GM10248 (cell line): ENCODE data around the gene NMUR2.
A peak's percentile ranks its signal among the peaks of the same experiment; 100 is the strongest.

Experiments
- CTCF ChIA-PET: fragments of 300-600 bp; sonication (Branson Sonifier 250); formaldehyde crosslinking; extraction: SDS; loops from one replicate; lab custom pipeline; 2021; ENCODE audit warnings: antibody characterized with exemption; lab: Yijun Ruan, JAX
- POLR2A ChIA-PET: fragments of 350-650 bp; sonication (Branson Sonifier 250); formaldehyde crosslinking; extraction: SDS; loops from one replicate; lab custom pipeline; 2020; ENCODE audit warnings: antibody characterized with exemption; lab: Yijun Ruan, JAX
- DNase-seq: peaks from one replicate; pipeline ENCODE4 v3.0.0; 2012; ENCODE audit errors: extremely low spot score
- TF ChIP-seq, protein P1 (sequence below): IDR thresholded peaks from 2 replicates; pipeline ENCODE4 v1.5.1; 2012; ENCODE audit warnings: mild to moderate bottlenecking, low read depth; ENCODE audit errors: extremely low read depth, missing control alignments, control extremely low read depth

NMUR2 gene

DNA sequence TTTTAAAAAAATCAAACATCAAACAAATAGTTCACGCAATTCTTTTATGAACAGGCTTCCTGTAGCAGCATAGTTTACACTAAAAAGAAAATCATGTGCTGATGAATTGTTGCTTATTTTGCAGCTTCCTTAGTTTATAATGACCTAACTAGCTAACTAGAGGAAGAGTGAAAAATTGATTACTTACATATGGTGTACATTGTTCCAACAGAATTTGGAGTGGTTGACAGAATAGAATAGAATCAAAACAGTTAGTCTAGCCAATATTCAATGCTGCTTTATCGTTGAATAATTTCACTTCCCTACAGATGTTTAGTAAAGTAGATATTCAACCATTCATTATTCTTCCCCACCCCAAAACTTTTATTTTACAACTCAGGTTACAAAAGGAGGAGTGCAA lies 4.2 kb downstream of the NMUR2 start:
- TF ChIP-seq, protein P1, sequence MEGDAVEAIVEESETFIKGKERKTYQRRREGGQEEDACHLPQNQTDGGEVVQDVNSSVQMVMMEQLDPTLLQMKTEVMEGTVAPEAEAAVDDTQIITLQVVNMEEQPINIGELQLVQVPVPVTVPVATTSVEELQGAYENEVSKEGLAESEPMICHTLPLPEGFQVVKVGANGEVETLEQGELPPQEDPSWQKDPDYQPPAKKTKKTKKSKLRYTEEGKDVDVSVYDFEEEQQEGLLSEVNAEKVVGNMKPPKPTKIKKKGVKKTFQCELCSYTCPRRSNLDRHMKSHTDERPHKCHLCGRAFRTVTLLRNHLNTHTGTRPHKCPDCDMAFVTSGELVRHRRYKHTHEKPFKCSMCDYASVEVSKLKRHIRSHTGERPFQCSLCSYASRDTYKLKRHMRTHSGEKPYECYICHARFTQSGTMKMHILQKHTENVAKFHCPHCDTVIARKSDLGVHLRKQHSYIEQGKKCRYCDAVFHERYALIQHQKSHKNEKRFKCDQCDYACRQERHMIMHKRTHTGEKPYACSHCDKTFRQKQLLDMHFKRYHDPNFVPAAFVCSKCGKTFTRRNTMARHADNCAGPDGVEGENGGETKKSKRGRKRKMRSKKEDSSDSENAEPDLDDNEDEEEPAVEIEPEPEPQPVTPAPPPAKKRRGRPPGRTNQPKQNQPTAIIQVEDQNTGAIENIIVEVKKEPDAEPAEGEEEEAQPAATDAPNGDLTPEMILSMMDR, result no peak
- CTCF ChIA-PET, result no interaction called here
- no peak for DNase-seq
- POLR2A ChIA-PET, result no interaction called here

DNA sequence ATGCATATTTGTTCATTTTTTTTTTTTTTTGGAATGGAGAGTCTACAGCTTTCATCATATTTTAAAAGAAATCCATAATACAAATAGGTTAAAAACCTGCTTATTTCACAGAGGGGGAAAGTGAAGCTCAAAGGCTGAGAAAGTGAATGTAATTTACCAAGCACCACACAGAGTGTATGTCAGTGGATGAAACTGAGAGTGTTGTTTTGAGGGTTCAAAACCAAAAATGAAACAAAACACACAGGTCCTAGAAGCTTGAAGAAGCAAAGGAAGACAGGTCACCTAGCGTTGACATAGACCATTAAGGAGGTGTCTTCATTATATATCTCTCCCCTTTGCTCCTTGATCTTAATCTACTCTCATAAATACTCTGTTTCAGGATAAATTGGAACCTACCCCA lies 7.5 kb downstream of the NMUR2 start:
- CTCF ChIA-PET, result interaction anchor here (1.1 to 1.6 kb wide), 3 partner anchors 11 to 50 kb away, joined by 3 to 5 read pairs (median 3); no protein-coding TSS in a partner anchor
- peak; percentile 12 for DNase-seq
- TF ChIP-seq, protein P1, result no peak
- POLR2A ChIA-PET, result no interaction called here

DNA sequence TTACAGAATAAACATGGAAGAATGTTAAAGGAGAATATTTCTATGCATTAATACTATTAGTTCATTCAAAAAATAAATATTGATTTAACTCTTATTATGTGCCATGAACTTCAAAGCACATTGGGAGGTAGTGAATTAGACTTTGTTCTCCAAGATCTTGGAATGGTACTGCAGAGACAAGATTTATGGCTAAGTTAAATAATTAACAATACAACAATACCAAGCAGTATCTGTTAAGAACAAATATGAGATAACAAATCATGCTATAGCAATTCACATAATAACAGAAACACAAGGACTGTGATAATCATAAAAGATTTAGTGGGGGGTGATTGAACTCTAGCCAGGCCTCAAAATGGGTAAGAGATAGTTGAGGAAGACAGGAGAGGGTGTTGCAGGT lies 11.6 kb downstream of the NMUR2 start:
- ChIA-PET CTCF (interaction anchor here (1.3 to 1.4 kb wide), 2 partner anchors 8 to 17 kb away, joined by 4 read pairs; no protein-coding TSS in a partner anchor), POLR2A (no interaction called here)
- TF ChIP-seq, protein P1, result no peak
- DNase-seq, result no peak

DNA sequence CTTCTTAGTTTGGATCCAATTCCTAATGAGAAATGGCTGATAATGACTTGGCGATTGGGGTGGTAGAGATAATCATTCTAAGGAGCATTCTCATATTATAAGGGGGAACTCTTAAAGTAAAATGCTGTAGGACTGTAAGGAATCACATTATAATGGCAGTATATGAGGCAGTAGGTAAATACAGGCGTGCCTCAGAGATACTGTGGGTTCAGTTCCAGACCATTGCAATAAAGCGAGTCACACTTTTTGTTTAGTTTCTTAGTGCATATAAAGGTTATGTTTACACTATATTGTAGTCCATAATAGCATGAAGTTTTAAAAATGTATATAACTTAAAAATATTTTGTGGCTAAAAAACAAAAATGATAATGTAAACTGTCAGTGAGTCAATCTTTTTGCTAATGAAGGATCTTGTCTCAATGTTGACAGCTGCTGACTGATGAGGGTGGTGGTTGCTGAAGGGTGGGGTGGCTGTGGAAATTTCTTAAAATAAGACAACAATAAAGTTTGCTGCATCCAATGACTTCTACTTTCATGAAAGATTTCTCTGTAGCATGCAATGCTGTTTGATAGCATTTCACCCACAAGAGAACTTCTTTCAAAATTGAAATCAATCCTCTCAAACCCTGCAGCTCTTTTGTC lies 15.8 kb downstream of the NMUR2 start:
- ChIA-PET POLR2A (no interaction called here), CTCF (no interaction called here)
- no peak for DNase-seq
- TF ChIP-seq, protein P1, result no peak

DNA sequence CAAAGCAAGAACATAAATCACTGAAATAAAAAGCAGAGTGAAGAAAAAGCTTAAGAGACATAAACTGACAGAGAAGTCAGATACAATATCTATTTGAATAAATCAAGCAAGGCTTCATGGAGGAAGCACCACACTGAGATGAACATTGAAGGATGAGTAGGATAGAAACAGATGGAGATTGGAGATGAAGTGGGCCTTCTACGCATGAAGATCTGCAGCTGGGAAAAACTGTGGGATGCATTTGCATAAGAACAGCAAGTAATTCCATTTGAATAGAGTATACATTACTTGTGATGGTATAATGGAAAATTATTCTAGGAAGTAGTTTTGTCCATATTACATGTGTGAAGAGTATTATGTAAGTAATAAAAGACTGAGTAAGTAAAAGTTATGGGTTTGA lies 16.5 kb downstream of the NMUR2 start:
- POLR2A ChIA-PET, result no interaction called here
- TF ChIP-seq, protein P1, result no peak
- CTCF ChIA-PET, result no interaction called here
- no peak for DNase-seq

DNA sequence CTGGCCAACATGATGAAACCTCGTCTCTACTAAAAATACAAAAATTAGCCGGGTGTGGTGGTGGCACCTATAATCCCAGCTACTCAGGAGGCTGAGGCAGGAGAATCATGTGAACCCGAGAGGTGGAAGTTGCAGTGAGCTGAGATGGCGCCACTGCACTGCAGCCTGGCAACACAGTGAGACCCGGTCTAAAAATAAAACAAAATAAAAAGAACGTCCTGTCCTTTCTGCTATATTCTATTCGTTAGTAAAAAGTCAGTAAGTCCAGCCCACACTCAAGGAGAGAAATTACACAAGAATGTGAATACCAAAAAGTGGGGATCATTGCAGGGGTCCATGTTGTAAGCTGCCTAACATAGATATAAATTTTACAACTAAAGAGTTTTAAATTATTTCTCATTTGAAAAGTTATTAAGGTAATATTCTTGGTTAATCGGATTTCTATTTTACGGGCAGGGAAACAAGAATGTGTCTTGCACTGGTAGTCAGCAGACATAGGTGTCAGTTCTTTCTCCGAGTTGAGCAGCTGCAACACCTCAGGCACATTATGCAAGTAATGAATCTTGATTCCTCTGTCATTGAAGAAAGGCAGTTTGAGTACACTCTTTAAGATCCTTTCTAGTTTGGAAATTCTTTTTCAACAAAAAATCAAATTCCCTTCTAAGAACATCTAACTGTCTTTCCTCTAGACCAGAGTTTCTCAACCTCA lies 24.5 kb downstream of the NMUR2 start:
- no peak for DNase-seq
- ChIA-PET POLR2A (no interaction called here), CTCF (interaction anchor here (1.5 kb wide), 1 partner anchor 124 kb away, joined by 4 read pairs; no protein-coding TSS in a partner anchor)
- TF ChIP-seq, protein P1, result no peak
